ENCODE results near the gene GPR39. TPM values are rescaled to one million over a fixed set of nuclear protein-coding genes. Genes with fewer than 3 reads are reported as not detected.
"Not testable (repeated sequence)": the region's sequence is repeated elsewhere in the genome, so short reads cannot be mapped to it uniquely, and the experiment has no call there.

GPR39 gene
- total RNA-seq, 1 experiment from 2014 or later = 4.7 TPM

- no peak for DNase-seq (ENCODE audit: low spot score)
Measured at GRCh38 chr2:132495881-132496280, 79.3 kb downstream of the GPR39 start.

- no peak for DNase-seq (ENCODE audit: low spot score)
Measured at GRCh38 chr2:132496555-132496954, 80.0 kb downstream of the GPR39 start.

DNA sequence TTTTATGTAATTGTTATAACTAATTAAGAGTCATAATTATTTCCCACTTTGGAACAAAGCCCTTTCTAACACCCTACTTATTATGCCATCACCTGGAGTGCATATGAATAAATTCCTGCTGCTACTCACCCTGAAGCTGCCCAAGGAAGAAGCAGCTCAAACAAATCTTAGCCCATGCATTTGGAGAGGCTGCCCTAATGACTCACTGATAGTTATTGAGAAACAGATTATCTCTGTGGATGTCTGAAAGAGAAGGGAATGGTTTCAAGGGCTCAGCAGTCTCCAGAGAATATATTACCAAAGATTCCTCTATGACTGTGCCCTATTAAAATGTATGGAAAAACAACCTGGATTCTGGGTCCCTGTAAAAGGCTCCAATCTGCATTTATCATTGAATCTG is 81.0 kb downstream of the GPR39 start:
- no peak for DNase-seq (ENCODE audit: low spot score)

DNA sequence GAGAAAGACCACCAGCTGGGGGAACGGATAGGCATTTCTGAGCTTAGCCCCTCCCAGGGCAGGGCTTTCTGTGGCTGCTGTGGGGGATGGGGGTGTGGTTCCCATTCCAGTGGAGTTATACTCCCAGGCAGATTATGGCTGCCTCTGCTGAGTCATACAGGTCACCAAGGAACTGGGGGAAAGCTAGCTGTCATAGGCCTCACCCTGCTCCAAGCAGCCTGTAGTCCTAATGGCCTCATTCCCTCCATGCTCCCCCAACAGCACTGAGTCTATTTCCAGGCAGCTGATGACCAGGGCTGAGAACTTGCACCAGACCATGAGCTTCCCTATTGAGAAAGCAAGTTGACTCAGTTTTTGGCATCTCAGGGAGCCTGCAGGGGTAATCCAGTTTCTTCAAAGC is 87.1 kb downstream of the GPR39 start:
- no peak for DNase-seq (ENCODE audit: low spot score)

DNA sequence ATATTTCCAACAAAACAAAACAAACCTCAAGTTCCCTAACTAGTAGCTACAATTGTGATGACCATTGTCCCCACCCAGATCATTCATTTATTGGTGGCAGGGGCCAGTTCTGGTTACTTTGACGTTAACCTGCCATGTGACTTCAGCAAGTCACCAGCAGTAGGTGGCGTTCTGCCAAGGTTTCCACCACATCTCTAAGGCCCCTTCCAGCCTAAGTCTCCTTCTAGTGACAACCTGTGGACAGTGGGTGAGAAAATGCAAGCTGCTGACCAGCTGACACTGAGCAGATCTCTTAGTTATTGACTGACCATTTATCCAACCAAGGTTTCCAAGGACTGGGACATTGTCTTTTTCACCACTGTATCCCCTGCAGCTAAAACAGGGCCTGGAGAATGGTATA is 98.4 kb downstream of the GPR39 start:
- no peak for DNase-seq (ENCODE audit: low spot score)

DNA sequence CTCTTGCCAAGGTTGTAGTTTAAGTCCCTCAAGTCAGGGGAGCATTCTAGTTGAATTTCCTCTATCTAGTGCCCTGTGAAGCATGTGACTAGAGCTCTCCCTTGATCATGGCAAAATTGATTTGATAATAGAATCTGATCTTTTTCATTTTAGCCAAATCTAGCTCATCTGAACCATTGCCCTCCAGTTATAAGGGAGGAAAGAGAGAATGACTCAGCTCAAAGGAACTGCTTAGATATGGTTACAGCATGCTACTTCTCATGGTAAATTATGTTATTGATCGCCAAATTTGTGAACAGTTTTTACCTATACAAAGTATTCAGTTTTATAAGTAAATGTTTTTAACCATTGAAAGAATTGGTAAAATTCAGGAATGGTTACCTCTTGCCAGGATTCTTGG is 100.8 kb downstream of the GPR39 start:
- no peak for DNase-seq (ENCODE audit: low spot score)

- DNase-seq (ENCODE audit: low spot score) = no peak
Measured at GRCh38 chr2:132518302-132518701, 101.7 kb downstream of the GPR39 start.

- no peak for DNase-seq (ENCODE audit: low spot score)
Measured at GRCh38 chr2:132519566-132519965, 103.0 kb downstream of the GPR39 start.

DNA sequence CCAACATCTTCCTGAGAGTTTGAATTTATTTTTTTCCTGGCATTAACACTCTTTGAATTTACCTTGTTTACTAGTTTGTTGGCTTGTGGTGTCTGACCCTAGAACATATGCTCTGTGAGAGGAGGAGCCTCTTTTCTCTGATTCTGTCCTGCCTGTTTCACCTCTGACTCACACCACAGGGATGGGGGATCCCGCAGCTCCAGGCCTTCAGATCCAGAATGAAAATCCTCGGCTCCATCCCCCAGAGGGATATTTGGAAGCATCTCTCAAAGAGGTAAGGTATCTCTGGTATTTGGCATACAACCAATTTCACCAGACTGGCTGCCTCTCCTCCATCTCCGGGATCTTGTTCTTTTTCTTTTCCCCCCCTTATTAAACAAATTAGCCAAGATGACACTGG is 104.7 kb downstream of the GPR39 start:
- DNase-seq (ENCODE audit: low spot score) = peak; percentile 40

DNA sequence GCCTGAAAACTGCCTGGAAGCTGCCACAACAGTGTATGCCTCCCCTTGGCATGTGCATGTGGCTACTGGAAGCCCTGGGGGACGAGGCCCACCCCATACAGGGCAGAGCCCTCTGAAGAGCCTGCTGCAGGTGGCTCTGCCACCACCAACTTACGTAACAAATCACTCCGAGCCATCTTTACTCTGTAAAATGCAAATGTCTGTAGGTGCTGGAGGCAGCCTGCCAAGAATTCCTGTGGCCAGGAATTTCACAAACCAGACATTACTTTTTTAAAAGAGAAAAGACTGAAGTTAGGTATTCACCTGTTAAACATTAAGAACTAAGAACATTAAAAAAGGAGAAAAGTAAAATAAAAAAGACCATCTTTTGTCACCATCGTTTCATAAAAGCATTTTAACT is 106.3 kb downstream of the GPR39 start:
- no peak for DNase-seq (ENCODE audit: low spot score)

DNA sequence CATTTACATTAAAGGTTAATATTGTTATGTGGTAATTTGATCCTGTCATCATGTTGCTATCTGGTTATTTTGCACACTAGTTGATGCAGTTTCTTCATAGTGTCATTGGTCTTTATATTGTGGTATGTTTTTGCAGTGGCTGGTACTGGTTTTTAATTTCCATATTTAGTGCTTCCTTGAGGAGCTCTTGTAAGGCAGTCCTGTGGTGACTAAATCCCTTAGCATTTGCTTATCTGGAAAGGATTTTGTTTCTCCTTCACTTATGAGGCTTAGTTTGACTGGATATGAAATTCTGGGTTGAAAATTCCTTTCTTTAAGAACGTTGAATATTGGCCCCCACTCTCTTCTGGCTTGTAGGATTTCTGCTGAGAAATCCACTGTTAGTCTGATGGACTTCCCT is 120.5 kb downstream of the GPR39 start:
- not testable (repeated sequence) for DNase-seq (ENCODE audit: low spot score)

DNA sequence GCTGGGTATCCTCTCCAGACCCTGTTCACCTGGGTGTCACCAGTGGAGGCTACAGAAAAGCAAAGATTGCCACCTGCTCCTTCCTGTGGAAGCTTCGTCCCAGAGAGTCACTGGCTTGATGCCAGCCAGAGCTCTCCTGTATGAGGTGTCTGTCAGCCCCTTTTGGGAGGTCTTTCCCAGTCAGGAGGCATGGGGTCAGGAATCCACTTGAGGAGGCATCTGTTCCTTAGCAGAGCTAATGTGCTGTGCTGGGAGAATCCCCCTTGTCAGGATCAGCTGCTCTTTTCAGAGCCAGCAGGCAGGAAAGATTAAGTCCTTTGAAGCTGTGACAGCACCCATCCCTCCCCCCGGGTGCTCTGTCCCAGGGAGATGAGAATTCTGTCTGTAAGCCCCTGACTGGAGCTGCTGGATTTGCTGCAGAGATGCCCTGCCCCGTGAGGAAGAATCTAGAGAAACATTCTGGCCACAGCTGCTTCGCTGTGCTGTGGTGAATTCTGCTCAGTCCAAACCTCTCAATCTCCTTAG is 121.8 kb downstream of the GPR39 start:
- DNase-seq (ENCODE audit: low spot score) = no peak

GRCh38 chr2:132540166-132540565 is 123.6 kb downstream of the GPR39 start:
- no peak for DNase-seq (ENCODE audit: low spot score)

DNA sequence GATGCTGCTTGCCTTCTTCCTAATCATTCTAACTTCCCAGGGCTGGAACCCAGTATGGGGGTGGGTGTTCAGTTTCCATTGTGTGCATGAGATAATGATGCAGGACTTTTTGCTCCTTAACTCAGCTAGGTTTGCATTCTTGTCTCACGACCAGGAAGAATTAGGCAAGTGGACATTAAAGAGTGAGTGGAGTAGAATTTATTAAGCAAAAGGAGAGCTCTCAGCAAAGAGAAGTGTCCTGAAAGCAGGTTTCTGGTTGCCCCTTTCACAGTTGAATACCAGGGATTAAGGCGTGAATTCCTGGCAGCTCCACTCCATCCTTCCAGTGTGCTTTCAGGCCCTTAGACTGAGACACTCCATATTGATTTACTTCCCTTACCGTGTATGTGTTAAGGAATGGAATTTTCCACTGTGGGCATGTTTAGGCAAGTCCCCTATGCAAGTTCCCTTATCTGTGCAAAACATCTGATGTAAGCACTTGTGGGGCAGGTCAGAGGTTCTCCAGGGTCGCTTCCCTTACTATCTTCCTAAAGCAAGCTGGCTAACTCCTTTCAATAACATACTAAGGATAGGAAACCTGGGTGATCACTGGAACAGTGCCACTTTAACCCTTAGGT is 126.5 kb downstream of the GPR39 start:
- DNase-seq (ENCODE audit: low spot score) = no peak

DNA sequence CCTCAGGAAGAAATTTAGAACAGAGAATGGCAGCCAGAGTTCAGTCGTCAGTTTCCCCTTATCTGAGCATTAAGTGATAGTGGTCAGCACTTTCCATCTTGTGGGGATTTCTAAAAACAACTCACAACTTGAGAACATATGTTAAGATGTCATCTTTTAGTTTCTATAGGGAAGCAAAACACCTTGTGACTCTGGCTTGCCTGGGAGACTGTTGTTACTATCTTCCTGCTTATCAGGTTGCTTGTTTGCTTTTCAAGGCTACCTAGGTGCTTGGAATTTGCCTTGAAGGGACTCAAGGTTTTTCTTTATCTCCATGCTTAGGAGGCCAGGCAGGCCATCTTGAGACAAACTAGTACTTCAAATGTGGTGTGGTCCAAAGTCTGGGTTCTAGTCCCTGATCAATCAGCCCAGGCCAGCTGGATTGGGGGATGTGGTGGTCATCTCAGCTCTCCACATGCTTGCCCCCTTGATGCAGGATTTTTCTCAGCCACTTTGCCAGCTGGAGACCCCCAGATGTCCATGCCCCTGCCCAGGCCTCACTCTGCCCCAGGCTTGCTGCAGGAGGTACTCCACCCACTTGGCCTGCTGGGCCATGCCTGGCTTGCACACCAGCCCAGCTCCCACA is 127.5 kb downstream of the GPR39 start:
- DNase-seq (ENCODE audit: low spot score) = no peak

GRCh38 chr2:132547090-132547687 is 130.6 kb downstream of the GPR39 start:
- peak; percentile 80 for DNase-seq (ENCODE audit: low spot score)

GRCh38 chr2:132549935-132550670 is 133.5 kb downstream of the GPR39 start:
- no peak for DNase-seq (ENCODE audit: low spot score)

- DNase-seq (ENCODE audit: low spot score) = peak; percentile 31
Measured at GRCh38 chr2:132550946-132551345, 134.3 kb downstream of the GPR39 start.

- no peak for DNase-seq (ENCODE audit: low spot score)
Measured at GRCh38 chr2:132557694-132558093, 141.1 kb downstream of the GPR39 start.

GRCh38 chr2:132559326-132559725 is 142.7 kb downstream of the GPR39 start:
- no peak for DNase-seq (ENCODE audit: low spot score)

DNA sequence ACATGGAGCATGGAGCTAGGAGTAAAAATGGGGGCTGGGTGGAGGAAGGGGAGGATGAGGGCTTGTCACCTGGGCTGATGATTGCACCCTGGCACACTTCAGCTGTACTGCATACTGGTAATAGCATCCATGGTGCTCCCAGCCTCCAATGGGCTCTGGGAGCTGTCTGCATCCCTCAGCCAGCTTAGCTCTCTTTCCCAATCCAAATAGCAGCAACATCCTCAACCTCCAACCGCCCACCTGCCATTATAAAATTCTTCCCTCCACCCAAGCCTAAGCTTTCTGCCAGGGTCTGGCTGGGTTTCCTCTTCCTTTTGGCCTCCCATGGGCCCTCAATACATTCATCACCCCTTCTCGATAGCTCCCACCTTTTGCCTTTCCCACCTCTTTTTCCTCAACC is 143.3 kb downstream of the GPR39 start:
- DNase-seq (ENCODE audit: low spot score) = no peak

DNA sequence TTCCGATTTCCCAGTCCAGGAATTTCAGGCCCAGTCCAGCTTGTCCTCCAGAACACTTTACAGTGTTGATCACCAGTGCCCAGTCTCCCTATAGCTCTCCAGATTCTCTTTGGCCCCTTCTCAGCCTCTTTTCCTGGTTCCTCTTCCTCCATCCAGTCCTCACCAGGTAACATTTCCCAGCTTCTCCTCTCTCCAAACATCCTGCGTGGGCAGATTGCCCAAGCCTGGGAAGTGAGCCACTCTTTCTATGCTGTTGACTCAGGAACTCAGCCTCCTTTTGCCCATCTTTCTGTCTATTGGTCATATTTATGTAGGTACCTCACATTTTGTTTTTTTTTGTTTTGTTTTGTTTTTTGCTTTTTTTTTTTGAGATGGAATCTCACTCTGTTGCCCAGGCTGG is 144.0 kb downstream of the GPR39 start:
- DNase-seq (ENCODE audit: low spot score) = no peak

GRCh38 chr2:132562245-132562644 is 145.6 kb downstream of the GPR39 start:
- no peak for DNase-seq (ENCODE audit: low spot score)

All from A172 (cell line).